ENCODE results near the gene POU2F3.

GRCh38 chr11:120219232-120219937 lies 20.6 kb upstream of the POU2F3 start:
- TF ChIP-seq, protein P1, sequence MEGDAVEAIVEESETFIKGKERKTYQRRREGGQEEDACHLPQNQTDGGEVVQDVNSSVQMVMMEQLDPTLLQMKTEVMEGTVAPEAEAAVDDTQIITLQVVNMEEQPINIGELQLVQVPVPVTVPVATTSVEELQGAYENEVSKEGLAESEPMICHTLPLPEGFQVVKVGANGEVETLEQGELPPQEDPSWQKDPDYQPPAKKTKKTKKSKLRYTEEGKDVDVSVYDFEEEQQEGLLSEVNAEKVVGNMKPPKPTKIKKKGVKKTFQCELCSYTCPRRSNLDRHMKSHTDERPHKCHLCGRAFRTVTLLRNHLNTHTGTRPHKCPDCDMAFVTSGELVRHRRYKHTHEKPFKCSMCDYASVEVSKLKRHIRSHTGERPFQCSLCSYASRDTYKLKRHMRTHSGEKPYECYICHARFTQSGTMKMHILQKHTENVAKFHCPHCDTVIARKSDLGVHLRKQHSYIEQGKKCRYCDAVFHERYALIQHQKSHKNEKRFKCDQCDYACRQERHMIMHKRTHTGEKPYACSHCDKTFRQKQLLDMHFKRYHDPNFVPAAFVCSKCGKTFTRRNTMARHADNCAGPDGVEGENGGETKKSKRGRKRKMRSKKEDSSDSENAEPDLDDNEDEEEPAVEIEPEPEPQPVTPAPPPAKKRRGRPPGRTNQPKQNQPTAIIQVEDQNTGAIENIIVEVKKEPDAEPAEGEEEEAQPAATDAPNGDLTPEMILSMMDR (IDR thresholded peaks at IDR 0.05; ENCODE audit: low read length), result no peak
- no peak for TF ChIP-seq EZH2 (IDR thresholded peaks at IDR 0.05; ENCODE audit: borderline replicate concordance, low read length)

Measured in OCI-LY1 (cell line).